WTC11 (cell line): ENCODE results near the gene GABRB2. TPM values are rescaled to one million over a fixed set of nuclear protein-coding genes. Genes with fewer than 3 reads are reported as not detected.

Experiments
- ATAC-seq: fragments of 200-7000 bp; cut with Tn5 transposase; 2 replicates; pipeline ENCODE4 v1.10.0; 2021; ENCODE audit warnings: mild to moderate bottlenecking, moderate library complexity
- CTCF ChIA-PET: fragments of 300-600 bp; sonication (Branson Sonifier 250); formaldehyde crosslinking; loops from one replicate; lab custom pipeline; 2021; ENCODE audit warnings: antibody characterized with exemption; lab: Charles Lee
- POLR2A ChIA-PET: fragments of 350-600 bp; sonication (Branson Sonifier 250); formaldehyde crosslinking; loops from one replicate; lab custom pipeline; 2021; ENCODE audit warnings: antibody characterized with exemption; lab: Charles Lee
- DNase-seq: peaks from one replicate; pipeline ENCODE4 v3.0.0; 2021; ENCODE audit warnings: low spot score
- H3K27ac Mint-ChIP-seq: 2 replicates; pipeline ENCODE4 v1.8.0; 2021; ENCODE audit warnings: mixed read lengths
- H3K27me3 Mint-ChIP-seq: 2 replicates; pipeline ENCODE4 v1.8.0; 2021; ENCODE audit warnings: low read depth, mild to moderate bottlenecking, moderate library complexity, mixed read lengths
- H3K36me3 Mint-ChIP-seq: 2 replicates; pipeline ENCODE4 v1.8.0; 2021; ENCODE audit warnings: mixed read lengths
- H3K4me1 Mint-ChIP-seq: 2 replicates; pipeline ENCODE4 v1.8.0; 2022; ENCODE audit warnings: mixed read lengths
- H3K4me3 Mint-ChIP-seq: 2 replicates; pipeline ENCODE4 v1.8.0; 2021; ENCODE audit warnings: mild to moderate bottlenecking, moderate library complexity, mixed read lengths
- H3K9me3 Mint-ChIP-seq: 2 replicates; pipeline ENCODE4 v1.8.0; 2021; ENCODE audit warnings: mixed read lengths
- AFF4 ChIP-seq: sonication (generic); formaldehyde crosslinking; IDR thresholded peaks from 2 replicates; pipeline ENCODE4 v1.8.1; 2023; ENCODE audit warnings: mild to moderate bottlenecking, missing genetic modification reagents, borderline replicate concordance
- ATF1 ChIP-seq: sonication (generic); formaldehyde crosslinking; IDR thresholded peaks from 2 replicates; pipeline ENCODE4 v1.8.1; 2023; ENCODE audit warnings: mild to moderate bottlenecking, moderate library complexity, missing genetic modification reagents
- CTCF ChIP-seq: fragments of 200-600 bp; IDR thresholded peaks from 2 replicates; pipeline ENCODE4 v1.8.0; 2022; ENCODE audit warnings: antibody characterized with exemption
- E2F1 ChIP-seq: sonication (generic); formaldehyde crosslinking; IDR thresholded peaks from 2 replicates; pipeline ENCODE4 v1.8.0; 2022; ENCODE audit warnings: mild to moderate bottlenecking, missing genetic modification reagents
- E2F4 ChIP-seq: sonication (generic); formaldehyde crosslinking; IDR thresholded peaks from 2 replicates; pipeline ENCODE4 v1.8.1; 2022; ENCODE audit warnings: low read depth, mild to moderate bottlenecking, moderate library complexity, missing genetic modification reagents, borderline replicate concordance
- ERG ChIP-seq: fragments of 250-450 bp; sonication (Bioruptor Pico); IDR thresholded peaks from 2 replicates; pipeline ENCODE4 v1.8.0; 2021; ENCODE audit warnings: mild to moderate bottlenecking
- GTF2I ChIP-seq: fragments of 250-450 bp; sonication (Bioruptor Pico); conservative IDR thresholded peaks from 2 replicates; pipeline ENCODE4 v1.4.0; 2021; ENCODE audit warnings: mild to moderate bottlenecking
- IRF2 ChIP-seq: sonication (generic); formaldehyde crosslinking; IDR thresholded peaks from 2 replicates; pipeline ENCODE4 v1.8.0; 2022; ENCODE audit warnings: low read depth, missing genetic modification reagents, borderline replicate concordance
- NFATC4 ChIP-seq: fragments of 250-450 bp; sonication (Bioruptor Pico); IDR thresholded peaks from 2 replicates; pipeline ENCODE4 v1.9.0; 2021; ENCODE audit warnings: mild to moderate bottlenecking
- NR1H2 ChIP-seq: sonication (generic); formaldehyde crosslinking; IDR thresholded peaks from 2 replicates; pipeline ENCODE4 v1.9.0; 2021; ENCODE audit warnings: mild to moderate bottlenecking, moderate library complexity, missing genetic modification reagents
- PREB ChIP-seq: sonication (generic); formaldehyde crosslinking; IDR thresholded peaks from 2 replicates; pipeline ENCODE4 v1.8.1; 2022; ENCODE audit warnings: mild to moderate bottlenecking, missing genetic modification reagents, moderate library complexity, borderline replicate concordance
- SMAD4 ChIP-seq: sonication (generic); formaldehyde crosslinking; IDR thresholded peaks from 2 replicates; pipeline ENCODE4 v1.8.0; 2022; ENCODE audit warnings: mild to moderate bottlenecking, missing genetic modification reagents
- SP1 ChIP-seq: sonication (generic); formaldehyde crosslinking; conservative IDR thresholded peaks from 2 replicates; pipeline ENCODE4 v1.8.1; 2022; ENCODE audit warnings: missing genetic modification reagents
- TCF7 ChIP-seq: sonication (generic); formaldehyde crosslinking; IDR thresholded peaks from 2 replicates; pipeline ENCODE4 v1.8.0; 2022; ENCODE audit warnings: mild to moderate bottlenecking, low read depth, missing genetic modification reagents, moderate library complexity
- USF2 ChIP-seq: sonication (generic); formaldehyde crosslinking; IDR thresholded peaks from 2 replicates; pipeline ENCODE4 v1.8.1; 2023; ENCODE audit warnings: mild to moderate bottlenecking, missing genetic modification reagents, moderate library complexity
- ZNF232 ChIP-seq: sonication (generic); formaldehyde crosslinking; IDR thresholded peaks from 2 replicates; pipeline ENCODE4 v1.8.0; 2022; ENCODE audit warnings: mild to moderate bottlenecking, missing genetic modification reagents
- ZNF532 ChIP-seq: fragments of 250-450 bp; sonication (Bioruptor Pico); IDR thresholded peaks from 2 replicates; pipeline ENCODE4 v1.9.0; 2021; ENCODE audit warnings: mild to moderate bottlenecking, borderline replicate concordance
- ZSCAN18 ChIP-seq: fragments of 250-450 bp; sonication (Bioruptor Pico); IDR thresholded peaks from 2 replicates; pipeline ENCODE4 v2.1.2; 2022; ENCODE audit warnings: mild to moderate bottlenecking, moderate library complexity
- total RNA-seq: library from RNA; stranded (reverse); gene quantifications from 3 replicates; pipeline ENCODE4 v1.2.3, GENCODE V29; 2021

The GABRB2 gene
- total RNA-seq, 1 experiment from 2014 or later: 0.79 TPM

- TF ChIP-seq AFF4: no peak
- no peak for TF ChIP-seq ATF1
- TF ChIP-seq USF2 (CRISPR knock-in tag): no peak
- no peak for TF ChIP-seq ZNF532 (CRISPR knock-in tag)
- no peak for TF ChIP-seq SMAD4 (CRISPR knock-in tag)
- no peak for TF ChIP-seq E2F4 (CRISPR knock-in tag)
- TF ChIP-seq IRF2: no peak
- no peak for TF ChIP-seq ZNF232 (CRISPR knock-in tag)
- no peak for TF ChIP-seq SP1 (CRISPR knock-in tag)
- TF ChIP-seq PREB (CRISPR knock-in tag): no peak
Measured at GRCh38 chr5:161513942-161514341, 32.6 kb downstream of the GABRB2 start (continued).

- POLR2A ChIA-PET: no interaction called here
- no peaks in the 10 kb centered on the region for H3K36me3 Mint-ChIP-seq
- H3K9me3 Mint-ChIP-seq: peaks cover 2% of the 10 kb centered on the region
- CTCF ChIA-PET: no interaction called here
- H3K27me3 Mint-ChIP-seq: no peaks in the 10 kb centered on the region
- no peak overlapping the region for H3K27ac Mint-ChIP-seq
- H3K4me1 Mint-ChIP-seq: no peaks in the 10 kb centered on the region
- H3K4me3 Mint-ChIP-seq: no peak overlapping the region
- no peak for ATAC-seq
- DNase-seq: no peak
- TF ChIP-seq ERG (CRISPR knock-in tag) (no peak), TCF7 (CRISPR knock-in tag) (no peak), CTCF (no peak), NFATC4 (CRISPR knock-in tag) (no peak), GTF2I (CRISPR knock-in tag) (no peak), E2F1 (CRISPR knock-in tag) (no peak), ZSCAN18 (CRISPR knock-in tag) (no peak), NR1H2 (no peak)
Measured at GRCh38 chr5:161507591-161507990, 38.9 kb downstream of the GABRB2 start.
